DMS 273 (cell line): ENCODE measurements around the gene CREB3L1.
"Not testable (repeated sequence)": the region's sequence is repeated elsewhere in the genome, so short reads cannot be mapped to it uniquely, and the experiment has no call there.

Source experiments
- DNase-seq: peaks from one replicate; lab custom pipeline; 2025; ENCODE audit not compliant: unreplicated experiment; lab: John Stamatoyannopoulos, UW

The CREB3L1 gene

DNA sequence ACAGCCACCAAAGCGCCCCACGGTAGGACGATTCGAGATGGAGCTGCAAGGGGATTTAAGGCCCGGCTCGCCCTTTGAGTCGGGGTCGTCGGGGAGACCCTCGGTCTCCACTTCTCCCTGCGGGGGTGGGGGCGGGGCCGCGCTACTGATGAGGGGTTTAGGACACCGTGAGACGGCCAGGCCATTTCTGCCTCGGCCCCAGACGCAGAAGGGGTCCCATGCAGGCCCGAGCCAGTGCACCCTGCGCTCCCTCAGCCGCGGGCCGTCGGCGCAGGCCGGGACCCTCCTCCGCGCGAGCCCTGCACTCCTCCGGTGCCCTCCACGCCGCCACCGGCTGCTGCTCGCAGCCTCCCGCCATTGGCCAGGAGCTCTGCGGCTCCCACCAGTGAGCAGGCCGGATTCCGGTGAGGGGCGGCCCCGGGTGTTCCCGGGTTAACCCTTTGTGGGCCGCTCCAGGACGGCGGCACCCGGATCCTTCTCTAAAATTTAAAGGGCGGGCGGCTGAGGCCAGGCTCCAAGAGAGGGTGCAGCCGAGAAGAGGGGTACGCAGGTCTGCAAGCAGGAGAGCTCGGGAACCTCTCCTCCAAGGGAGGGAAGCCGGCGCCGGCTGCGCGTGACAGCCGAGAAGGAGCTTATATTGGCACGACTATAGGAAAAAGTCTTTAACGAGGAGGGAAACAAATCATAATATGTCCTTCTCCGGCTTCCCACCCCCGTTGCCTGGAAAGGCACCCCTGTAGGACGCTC is 18.0 kb downstream of the CREB3L1 start:
- peak; percentile 87 for DNase-seq

DNA sequence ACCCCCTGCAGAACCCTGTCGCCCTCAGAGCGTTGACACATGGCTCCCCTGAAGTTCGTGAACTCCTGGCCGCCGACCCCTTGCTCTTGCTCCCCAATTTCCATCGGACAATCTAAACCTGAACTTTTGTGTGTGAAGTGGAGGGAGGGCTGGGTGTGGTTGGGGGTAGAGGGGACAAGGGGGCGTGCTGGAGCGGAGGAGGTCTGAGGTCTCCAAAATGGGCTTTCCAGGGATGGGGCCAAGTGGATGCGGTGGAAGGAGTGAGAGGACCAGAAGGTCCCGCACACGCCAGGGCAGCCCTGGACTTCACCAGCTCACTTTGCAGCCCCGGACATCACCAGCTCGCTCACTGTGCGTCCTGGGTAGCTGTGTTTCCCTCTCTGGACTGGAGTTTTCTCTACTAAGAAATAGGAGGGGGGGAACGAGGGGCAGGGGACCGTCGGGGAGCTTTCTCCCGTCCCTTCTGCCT is 18.6 kb downstream of the CREB3L1 start:
- DNase-seq, result no peak

DNA sequence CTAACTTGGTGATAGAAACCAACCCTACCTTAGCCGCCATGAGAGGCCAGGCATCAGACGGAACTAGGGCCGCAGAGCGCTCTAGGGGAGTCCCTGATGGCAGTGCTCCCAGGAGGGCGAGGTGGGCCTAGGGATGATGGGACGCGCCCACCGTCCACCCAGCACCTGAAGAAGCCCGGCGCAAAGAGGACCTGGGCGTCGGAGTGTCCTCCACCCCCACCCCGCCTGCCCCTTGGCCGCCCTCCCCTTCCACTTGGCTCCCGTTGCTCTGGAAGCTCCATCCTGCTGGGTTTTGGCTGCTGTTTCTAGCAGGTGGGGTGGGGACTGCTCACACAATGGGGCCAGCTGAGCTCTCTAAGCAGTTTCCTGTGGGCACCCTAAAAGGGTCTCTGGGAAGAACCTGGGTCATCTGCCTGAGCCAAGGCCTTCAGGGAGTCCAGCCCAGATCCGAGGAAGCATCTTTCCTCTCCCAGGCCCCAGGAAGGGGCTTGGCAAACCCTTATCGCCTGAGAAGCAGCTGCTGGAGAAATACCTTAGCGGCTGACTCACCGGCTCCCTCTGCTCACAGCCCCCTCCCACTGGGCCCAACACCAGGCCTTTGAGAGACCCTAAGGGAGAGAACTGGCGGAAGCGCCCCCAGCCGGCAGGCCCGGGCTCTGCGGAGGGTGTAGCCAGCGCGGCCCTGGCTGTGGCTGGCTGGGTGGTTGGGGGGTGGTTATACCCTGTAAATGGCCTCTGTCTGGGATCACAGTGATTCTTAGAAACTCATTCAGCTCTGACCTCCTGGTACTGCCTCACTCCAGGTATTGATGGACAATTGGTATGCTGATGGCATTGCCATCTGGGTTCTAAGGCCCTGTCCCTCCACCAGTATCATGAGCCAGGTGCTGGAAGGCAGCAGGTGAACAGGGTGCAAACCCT is 19.3 kb downstream of the CREB3L1 start:
- peak; percentile 82 for DNase-seq

- no peak for DNase-seq
Observed at GRCh38 chr11:46298699-46299433, 21.4 kb downstream of the CREB3L1 start.

DNA sequence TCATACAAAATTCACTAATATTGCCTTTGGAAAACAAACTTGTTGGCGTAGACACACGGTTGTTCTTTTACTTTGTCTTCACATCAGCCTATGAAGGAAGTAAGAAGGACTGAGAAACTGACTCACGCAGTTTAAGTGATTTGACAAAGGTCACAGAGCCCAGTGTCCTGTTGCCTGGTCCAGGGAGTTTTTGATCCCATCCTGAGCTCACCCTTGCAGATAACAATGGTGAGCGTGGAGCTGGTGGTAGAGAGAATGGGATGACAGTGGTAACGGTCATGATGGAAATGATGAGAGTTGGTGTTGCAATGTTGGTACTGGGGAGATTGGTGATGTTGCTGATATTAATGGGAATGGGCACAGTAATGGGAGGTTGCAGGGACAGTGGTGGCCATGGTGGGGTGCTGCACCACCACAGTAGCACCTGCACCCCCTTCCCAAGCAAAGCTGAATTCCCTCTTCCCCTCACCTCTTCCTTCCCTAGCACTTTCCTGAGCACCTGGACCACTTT is 22.0 kb downstream of the CREB3L1 start:
- DNase-seq, result no peak

DNA sequence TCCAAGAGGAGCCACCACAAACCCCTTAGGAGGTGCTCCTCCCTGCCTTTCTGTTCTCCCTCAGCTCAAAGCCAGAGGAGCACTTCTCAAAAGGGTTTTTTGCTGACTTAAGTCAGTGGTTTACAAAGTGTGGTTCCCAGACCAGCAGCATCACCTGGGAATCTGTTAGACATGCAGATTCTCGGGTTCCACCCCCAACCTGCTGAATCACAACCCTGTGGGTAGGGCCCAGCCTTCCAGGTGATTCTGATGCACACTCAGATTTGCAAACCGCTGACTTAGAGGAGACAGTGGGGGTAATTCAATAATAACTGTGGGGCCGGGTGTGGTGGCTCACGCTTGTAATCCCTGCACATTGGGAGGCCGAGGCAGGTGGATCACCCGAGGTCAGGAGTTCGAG is 22.8 kb downstream of the CREB3L1 start:
- no peak for DNase-seq

GRCh38 chr11:46302866-46303265 is 25.4 kb downstream of the CREB3L1 start:
- DNase-seq, result no peak

DNA sequence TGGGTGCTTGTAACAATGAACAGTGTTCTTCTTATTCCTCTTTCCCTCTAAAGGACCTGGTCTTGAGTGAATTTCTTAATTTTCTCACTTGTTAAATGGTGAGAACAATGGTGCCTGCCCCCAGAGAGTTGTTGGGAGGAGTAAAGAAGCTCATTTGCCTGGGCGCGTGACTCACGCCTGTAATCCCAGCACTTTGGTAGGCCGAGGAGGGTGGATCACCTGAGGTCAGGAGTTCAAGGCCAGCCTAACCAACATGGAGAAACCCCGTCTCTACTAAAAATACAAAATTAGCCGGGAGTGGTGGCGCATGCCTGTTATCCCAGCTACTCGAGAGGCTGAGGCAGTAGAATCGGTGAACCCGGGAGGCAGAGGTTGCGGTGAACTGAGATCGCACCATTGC is 26.6 kb downstream of the CREB3L1 start:
- not testable (repeated sequence) for DNase-seq

DNA sequence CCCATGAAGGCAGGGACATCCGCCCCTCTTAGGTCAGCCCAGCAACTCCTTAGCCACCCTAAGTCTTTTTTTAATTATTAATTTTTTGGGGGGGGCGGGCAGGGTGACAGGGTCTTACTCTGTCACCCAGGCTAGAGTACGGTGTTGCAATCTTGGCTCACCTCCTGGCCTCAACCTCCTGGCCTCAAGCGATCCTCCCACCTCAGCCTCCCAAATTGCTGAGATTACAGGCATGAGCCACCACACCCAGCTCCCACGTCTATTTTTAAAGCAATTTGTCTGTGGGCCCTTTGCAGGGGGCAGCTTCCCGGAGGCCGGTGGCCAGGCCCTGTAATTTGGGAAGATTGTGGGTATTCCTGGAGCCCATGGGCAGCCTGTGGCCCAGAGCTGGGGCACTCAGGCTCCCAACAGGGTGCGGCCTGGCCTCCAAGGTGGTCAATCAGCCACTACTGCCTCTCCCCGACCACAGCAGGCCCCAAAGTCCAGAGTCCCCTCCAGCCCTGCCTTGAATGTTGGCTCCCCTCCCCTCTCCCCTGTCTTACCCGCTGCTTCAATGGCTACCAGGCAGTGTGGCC is 27.2 kb downstream of the CREB3L1 start:
- DNase-seq, result no peak

- DNase-seq, result peak; percentile 30
Observed at GRCh38 chr11:46305295-46305694, 27.8 kb downstream of the CREB3L1 start.

- DNase-seq, result no peak
Observed at GRCh38 chr11:46306296-46306853, 28.9 kb downstream of the CREB3L1 start.

GRCh38 chr11:46307369-46307768 is 29.9 kb downstream of the CREB3L1 start:
- DNase-seq, result no peak

DNA sequence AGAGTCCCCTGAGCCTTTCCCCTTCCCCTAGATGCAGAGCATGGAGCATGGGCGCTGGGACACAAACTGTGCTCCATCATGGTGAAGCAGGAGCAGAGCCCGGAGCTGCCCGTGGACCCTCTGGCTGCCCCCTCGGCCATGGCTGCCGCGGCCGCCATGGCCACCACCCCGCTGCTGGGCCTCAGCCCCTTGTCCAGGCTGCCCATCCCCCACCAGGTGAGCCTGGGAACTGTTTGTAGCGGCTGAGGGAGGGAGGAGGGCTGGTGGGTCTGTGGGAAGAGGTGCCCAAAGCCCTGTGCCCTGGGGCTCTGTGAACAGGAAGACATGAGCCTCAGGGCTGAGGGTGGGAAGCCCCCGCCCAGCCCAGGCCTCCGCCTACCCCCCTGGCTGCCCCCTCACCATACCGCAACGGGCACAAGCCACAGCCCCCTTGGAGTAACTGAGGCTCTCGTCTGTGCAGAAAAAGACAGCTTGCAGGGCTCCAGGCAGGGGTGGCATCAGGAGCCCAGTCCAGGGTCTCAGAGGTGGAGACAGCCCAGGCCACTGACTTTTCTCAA is 30.4 kb downstream of the CREB3L1 start:
- DNase-seq, result no peak

DNA sequence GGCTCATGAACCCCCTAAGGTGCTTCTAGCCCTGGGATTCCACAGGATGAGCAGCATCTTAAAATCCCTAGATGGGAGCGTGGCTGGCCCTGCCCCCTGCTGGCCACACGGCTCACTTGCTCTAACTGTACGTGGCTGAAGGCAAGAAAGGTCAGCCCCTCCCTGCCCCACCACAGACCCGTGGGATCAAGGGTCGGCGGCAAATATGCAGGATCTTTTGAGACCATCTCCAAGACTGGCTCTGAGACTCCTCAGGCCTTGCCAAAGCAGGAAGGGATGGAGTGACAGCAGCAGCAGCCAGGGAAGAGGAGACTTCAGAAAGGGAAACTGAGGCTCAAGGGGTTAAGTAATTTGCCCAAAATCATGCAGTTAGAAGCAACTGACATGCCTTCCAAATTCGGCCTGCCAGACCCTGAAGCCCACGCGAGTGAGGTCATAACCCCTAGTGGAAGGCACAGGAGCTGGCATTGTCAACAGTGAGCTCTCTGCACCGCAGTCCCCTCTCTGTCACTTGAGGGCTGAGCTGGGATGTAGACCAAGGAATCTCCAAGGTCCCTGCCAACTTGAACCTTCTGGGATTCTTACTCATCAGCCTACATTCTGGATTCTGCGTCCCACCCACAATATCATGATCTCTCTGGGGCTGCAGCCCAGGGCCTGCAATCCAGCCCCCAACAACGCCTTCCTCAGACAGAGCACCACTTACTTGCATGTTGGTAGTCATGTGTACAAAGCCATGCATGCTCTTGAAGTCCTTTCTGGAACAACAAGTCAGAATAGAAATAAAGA is 31.4 kb downstream of the CREB3L1 start:
- peak; percentile 72 for DNase-seq

DNA sequence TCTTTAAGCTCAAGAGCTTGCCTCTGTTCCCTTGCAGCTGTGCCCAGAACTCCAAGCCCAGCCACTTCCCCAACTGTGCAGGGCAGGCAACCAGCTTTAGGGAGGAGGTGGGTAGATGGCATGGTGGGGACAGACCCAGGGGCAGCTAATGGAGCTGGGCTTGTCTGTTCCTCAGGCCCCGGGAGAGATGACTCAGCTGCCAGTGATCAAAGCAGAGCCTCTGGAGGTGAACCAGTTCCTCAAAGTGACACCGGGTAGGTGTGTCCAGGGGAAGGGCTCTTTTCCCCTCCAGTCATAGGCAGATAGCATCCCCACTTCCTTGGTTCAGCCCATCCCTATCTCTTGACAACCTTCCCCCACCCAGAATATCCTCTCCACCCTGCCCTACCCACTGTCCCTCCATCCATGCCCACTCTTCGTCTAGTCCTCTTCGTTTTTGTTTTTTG is 32.4 kb downstream of the CREB3L1 start:
- DNase-seq, result no peak

- DNase-seq, result peak; percentile 89
Observed at GRCh38 chr11:46315033-46315738, 37.7 kb downstream of the CREB3L1 start.

GRCh38 chr11:46315783-46316563 is 38.5 kb downstream of the CREB3L1 start:
- peak; percentile 50 for DNase-seq

DNA sequence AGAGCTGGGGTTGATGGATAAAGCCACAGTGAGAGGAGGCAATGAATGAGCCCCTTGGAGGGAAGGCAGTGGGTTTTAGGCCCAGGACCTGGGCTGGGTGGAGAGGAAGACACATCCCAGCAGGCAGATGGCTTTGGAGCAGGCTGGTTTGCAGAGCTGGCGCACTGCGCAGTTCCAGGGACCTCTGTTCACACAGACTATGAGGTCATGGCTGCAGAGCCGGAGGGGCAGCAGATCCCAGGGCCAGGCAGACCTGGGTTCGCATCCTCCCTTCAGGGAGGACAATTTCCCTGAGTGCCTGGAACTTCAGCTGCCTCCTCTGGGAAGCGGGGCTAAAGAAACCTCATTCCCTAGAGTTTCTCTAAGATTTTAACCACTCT is 41.6 kb downstream of the CREB3L1 start:
- no peak for DNase-seq
